Fibroblast of lung (primary cell): ENCODE results near the gene SREBF1.

ENCODE experiments used
- EZH2 ChIP-seq: IDR thresholded peaks from 2 replicates; pipeline ENCODE4 v1.5.1; 2012; ENCODE audit warnings: low read length, control low read depth, mild to moderate bottlenecking; ENCODE audit errors: missing control alignments
- TF ChIP-seq, protein P1 (sequence below), 2 donors: IDR thresholded peaks in 1 of 2; conservative IDR thresholded peaks in 1 of 2; 1 replicate in 1 of 2; 2 replicates in 1 of 2; pipeline ENCODE4 v1.5.1; 2011 to 2012; ENCODE audit warnings: low read length in 2 of 2, control low read depth in 1 of 2, inconsistent platforms in 1 of 2, low read depth in 1 of 2, mild to moderate bottlenecking in 1 of 2

- TF ChIP-seq, protein P1, sequence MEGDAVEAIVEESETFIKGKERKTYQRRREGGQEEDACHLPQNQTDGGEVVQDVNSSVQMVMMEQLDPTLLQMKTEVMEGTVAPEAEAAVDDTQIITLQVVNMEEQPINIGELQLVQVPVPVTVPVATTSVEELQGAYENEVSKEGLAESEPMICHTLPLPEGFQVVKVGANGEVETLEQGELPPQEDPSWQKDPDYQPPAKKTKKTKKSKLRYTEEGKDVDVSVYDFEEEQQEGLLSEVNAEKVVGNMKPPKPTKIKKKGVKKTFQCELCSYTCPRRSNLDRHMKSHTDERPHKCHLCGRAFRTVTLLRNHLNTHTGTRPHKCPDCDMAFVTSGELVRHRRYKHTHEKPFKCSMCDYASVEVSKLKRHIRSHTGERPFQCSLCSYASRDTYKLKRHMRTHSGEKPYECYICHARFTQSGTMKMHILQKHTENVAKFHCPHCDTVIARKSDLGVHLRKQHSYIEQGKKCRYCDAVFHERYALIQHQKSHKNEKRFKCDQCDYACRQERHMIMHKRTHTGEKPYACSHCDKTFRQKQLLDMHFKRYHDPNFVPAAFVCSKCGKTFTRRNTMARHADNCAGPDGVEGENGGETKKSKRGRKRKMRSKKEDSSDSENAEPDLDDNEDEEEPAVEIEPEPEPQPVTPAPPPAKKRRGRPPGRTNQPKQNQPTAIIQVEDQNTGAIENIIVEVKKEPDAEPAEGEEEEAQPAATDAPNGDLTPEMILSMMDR (conservative IDR thresholded peaks at IDR 0.05 in 1 of 2, IDR thresholded peaks at IDR 0.05 in 1 of 2; ENCODE audit: low read depth in 1 of 2, low read length in 2 of 2): peak in 1 of 2 donors; percentile 39
- no peak for TF ChIP-seq EZH2
These were observed 55.7 kb downstream of the SREBF1 start for GRCh38 chr17:17780922-17781590.
